ENCODE results near the gene NTMT1.
"Not testable (repeated sequence)": the region's sequence is repeated elsewhere in the genome, so short reads cannot be mapped to it uniquely, and the experiment has no call there.

The NTMT1 gene

DNA sequence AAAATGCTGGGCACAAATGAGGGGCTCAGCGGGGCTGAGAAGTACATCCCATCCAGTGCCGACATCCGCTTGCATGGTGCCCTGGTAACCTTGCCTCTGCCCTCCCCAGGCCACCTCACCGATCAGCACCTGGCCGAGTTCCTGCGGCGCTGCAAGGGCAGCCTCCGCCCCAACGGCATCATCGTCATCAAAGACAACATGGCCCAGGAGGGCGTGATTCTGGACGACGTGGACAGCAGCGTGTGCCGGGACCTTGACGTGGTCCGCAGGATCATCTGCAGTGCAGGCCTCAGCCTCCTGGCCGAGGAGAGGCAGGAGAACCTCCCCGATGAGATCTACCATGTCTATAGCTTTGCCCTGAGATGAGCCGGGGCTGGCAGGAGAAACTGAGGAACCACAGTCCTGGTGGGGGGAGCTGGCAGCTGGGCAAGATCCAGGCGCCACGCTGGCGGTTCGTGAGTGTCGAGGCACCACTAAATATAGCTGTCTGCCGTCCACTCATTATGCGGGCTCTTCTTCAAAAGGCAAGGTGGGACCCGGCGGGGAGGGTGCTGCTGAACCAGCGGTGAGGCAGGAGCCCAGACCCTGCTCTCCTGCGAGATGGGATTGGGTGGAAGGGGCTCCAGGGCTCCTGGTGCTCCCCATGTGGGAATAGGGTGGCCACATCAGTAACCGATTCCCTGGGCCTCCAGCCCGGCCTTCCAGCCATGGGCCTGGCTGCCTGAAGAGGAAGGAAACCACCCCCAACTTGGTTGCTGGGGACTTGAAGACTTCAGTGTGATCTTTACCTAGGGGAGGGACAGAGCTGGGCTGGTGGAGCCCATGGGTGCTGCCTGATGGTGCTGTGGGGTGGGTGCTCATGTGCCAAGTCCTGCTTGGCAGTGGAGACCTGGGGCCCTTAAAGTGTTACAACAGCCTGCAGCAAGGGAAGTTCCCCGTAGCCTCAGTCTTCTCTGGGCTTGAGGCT is 9.4 kb downstream of the NTMT1 start:
- DNase-seq: no peak
- H3K4me3 ChIP-seq (ENCODE audit: low read depth, low read length): no peak overlapping the region
- H3K27ac ChIP-seq: no peak overlapping the region
- H3K9me3 ChIP-seq (ENCODE audit: severe bottlenecking): no peaks in the 10 kb centered on the region
- no peaks in the 10 kb centered on the region for H3K27me3 ChIP-seq (ENCODE audit: insufficient read depth, low read depth, severe bottlenecking)
- peaks cover 90% of the 10 kb centered on the region for H3K36me3 ChIP-seq
- TF ChIP-seq, protein P1, sequence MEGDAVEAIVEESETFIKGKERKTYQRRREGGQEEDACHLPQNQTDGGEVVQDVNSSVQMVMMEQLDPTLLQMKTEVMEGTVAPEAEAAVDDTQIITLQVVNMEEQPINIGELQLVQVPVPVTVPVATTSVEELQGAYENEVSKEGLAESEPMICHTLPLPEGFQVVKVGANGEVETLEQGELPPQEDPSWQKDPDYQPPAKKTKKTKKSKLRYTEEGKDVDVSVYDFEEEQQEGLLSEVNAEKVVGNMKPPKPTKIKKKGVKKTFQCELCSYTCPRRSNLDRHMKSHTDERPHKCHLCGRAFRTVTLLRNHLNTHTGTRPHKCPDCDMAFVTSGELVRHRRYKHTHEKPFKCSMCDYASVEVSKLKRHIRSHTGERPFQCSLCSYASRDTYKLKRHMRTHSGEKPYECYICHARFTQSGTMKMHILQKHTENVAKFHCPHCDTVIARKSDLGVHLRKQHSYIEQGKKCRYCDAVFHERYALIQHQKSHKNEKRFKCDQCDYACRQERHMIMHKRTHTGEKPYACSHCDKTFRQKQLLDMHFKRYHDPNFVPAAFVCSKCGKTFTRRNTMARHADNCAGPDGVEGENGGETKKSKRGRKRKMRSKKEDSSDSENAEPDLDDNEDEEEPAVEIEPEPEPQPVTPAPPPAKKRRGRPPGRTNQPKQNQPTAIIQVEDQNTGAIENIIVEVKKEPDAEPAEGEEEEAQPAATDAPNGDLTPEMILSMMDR (IDR thresholded peaks at IDR 0.05; ENCODE audit: low read depth, low read length): no peak

DNA sequence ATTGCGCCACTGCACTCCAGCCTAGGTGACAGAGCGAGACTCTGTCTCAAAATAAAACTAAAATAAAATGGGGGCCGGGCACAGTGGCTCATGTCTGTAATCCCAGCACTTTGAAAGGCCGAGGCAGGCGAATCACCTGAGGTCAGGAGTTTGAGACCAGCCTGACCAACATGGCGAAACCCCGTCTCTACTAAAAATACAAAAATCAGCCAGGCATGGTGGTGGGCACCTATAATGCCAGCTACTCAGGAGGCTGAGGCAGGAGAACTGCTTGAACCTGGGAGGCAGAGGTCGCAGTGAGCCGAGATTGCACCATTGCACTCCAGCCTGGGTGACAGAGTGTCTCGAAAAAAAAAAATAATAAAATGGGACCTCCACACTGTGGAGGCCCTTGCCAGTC is 10.4 kb downstream of the NTMT1 start:
- peaks cover 81% of the 10 kb centered on the region for H3K36me3 ChIP-seq
- not testable (repeated sequence) for H3K9me3 ChIP-seq (ENCODE audit: severe bottlenecking); H3K4me3 ChIP-seq (ENCODE audit: low read depth, low read length); H3K27me3 ChIP-seq (ENCODE audit: insufficient read depth, low read depth, severe bottlenecking); DNase-seq; H3K27ac ChIP-seq

DNA sequence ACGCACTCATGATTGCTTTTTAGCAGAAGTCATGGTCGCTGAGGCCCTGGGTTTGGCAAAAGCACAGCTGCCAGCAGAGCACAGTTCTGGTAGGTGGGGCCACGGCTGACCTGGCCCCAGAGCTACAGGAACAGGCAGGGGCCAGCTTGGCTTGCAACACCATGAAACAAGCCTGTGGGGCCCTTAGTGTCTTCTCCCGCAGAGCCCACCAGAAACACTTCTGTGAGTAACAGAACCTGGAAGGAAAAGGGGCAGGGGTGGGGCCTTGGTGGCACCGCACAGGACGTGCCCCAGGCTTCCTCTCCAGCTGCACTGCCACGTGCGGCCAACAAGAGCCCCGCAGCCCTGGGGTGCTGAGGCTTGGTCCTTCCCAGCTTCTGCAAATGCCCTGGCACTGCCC is 11.1 kb downstream of the NTMT1 start:
- H3K27ac ChIP-seq: no peak overlapping the region
- peaks cover 73% of the 10 kb centered on the region for H3K36me3 ChIP-seq
- H3K9me3 ChIP-seq (ENCODE audit: severe bottlenecking): no peaks in the 10 kb centered on the region
- H3K27me3 ChIP-seq (ENCODE audit: insufficient read depth, low read depth, severe bottlenecking): no peaks in the 10 kb centered on the region
- H3K4me3 ChIP-seq (ENCODE audit: low read depth, low read length): no peak overlapping the region
- DNase-seq: no peak
- TF ChIP-seq, protein P1 (IDR thresholded peaks at IDR 0.05; ENCODE audit: low read depth, low read length): no peak

DNA sequence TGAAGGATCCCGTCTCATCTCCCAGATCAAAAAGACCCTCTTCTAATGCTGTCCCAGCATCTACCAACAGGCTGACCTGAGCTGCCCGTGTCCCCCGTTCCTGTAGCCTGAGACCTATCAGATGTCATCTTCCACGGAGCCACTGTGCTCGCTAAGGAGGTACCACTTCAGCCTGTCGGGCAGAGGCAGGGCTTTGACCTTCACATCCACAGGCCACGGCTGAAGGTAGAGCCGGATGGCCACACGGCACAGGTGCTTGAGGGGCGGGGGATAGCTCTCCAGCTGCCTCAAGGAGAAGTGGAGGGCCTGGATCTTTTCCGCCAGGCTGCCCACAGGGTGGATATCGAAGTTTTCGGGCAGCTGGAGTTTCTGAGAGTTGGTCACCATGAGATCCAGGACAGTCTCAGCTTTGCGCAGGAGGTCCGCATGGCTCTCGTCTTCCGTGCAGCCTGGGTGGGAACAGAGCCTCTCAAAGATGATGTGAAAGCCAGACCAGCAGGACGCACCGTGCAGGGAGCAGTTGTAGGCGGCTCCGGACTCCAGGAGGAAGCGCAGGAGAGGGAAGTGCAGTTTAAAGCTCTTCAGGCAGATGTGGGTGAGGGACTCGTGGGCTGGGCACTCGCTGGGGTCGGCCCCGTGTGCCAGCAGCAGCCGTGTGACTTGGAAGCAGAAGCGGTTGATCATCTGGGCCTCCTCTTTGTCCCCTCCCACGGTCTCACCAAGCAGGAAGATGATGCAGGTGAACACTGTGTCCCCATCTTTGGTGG is 11.9 kb downstream of the NTMT1 start:
- H3K27ac ChIP-seq: no peak overlapping the region
- no peak overlapping the region for H3K4me3 ChIP-seq (ENCODE audit: low read depth, low read length)
- no peaks in the 10 kb centered on the region for H3K27me3 ChIP-seq (ENCODE audit: insufficient read depth, low read depth, severe bottlenecking)
- no peaks in the 10 kb centered on the region for H3K9me3 ChIP-seq (ENCODE audit: severe bottlenecking)
- H3K36me3 ChIP-seq: peaks cover 66% of the 10 kb centered on the region
- TF ChIP-seq, protein P1 (IDR thresholded peaks at IDR 0.05; ENCODE audit: low read depth, low read length): no peak
- no peak for DNase-seq

DNA sequence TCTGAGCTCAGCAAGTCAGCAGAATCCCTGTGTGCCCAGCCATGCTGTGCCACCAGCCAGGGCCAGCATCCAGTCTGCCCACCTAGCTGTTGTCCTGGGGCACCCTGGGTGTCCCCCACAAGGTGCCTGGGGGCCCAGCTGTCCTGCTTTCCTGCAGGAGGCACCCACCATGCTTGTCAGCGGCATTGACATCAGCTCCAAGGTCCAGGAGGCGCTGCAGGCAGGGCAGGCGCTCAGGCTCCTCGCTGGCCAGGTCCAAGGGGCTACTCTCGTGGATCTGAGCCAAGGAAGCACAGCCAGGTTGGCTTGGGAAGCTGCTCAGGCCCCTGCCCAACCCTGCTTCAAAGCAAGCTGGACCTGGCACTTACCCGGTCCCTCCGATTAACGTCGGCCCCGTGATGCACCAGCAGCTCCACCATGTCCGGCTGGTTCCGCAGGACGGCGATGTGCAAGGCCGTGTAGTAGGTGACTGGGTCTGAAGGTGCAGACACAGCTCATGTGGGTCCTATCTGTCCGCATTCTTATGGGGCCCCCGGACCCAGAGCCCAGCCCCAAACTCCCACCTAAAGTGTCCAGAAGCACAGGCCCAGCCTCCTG is 13.2 kb downstream of the NTMT1 start:
- Histone ChIP-seq H3K4me3 (ENCODE audit: low read depth, low read length) (no peak overlapping the region), H3K27me3 (ENCODE audit: insufficient read depth, low read depth, severe bottlenecking) (no peaks in the 10 kb centered on the region), H3K27ac (no peak overlapping the region), H3K9me3 (ENCODE audit: severe bottlenecking) (no peaks in the 10 kb centered on the region), H3K36me3 (peaks cover 53% of the 10 kb centered on the region)
- TF ChIP-seq, protein P1 (IDR thresholded peaks at IDR 0.05; ENCODE audit: low read depth, low read length): no peak
- no peak for DNase-seq

DNA sequence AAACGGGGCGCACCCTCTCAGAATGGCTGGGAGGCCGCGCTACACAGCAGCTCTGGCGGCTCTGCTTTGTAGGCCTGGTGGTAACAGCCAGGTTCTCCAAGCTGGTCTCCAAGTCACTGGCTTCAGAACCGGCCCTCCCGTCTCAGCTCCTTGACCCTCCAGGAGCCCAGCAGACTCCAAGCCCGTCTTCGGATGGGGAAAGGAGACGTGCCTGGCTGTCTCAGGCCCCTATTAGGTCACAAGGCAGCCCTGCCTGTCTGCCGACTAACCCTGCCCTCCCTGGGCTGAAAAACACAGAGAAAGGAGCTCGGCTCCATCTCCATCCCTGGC is 13.8 kb downstream of the NTMT1 start:
- no peaks in the 10 kb centered on the region for H3K27me3 ChIP-seq (ENCODE audit: insufficient read depth, low read depth, severe bottlenecking)
- no peak overlapping the region for H3K27ac ChIP-seq
- no peaks in the 10 kb centered on the region for H3K9me3 ChIP-seq (ENCODE audit: severe bottlenecking)
- no peak overlapping the region for H3K4me3 ChIP-seq (ENCODE audit: low read depth, low read length)
- TF ChIP-seq, protein P1 (IDR thresholded peaks at IDR 0.05; ENCODE audit: low read depth, low read length): no peak
- H3K36me3 ChIP-seq: peaks cover 48% of the 10 kb centered on the region
- no peak for DNase-seq

Data from WERI-Rb-1 (cell line).